ENCODE data around the gene COLEC12. TPM values are rescaled to one million over a fixed set of nuclear protein-coding genes. Genes with fewer than 3 reads are reported as not detected.

Gene COLEC12
- total and polyA plus RNA-seq, 9 donors: 0.78 to 20.7 (median 5.9) TPM

GRCh38 chr18:416930-417329 is 83.6 kb downstream of the COLEC12 start:
- WGBS, 3 donors: 89 to 94% (median 93%) methylated on average over 1 of the region's 1 CpG
- TF ChIP-seq, protein P1, sequence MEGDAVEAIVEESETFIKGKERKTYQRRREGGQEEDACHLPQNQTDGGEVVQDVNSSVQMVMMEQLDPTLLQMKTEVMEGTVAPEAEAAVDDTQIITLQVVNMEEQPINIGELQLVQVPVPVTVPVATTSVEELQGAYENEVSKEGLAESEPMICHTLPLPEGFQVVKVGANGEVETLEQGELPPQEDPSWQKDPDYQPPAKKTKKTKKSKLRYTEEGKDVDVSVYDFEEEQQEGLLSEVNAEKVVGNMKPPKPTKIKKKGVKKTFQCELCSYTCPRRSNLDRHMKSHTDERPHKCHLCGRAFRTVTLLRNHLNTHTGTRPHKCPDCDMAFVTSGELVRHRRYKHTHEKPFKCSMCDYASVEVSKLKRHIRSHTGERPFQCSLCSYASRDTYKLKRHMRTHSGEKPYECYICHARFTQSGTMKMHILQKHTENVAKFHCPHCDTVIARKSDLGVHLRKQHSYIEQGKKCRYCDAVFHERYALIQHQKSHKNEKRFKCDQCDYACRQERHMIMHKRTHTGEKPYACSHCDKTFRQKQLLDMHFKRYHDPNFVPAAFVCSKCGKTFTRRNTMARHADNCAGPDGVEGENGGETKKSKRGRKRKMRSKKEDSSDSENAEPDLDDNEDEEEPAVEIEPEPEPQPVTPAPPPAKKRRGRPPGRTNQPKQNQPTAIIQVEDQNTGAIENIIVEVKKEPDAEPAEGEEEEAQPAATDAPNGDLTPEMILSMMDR (IDR thresholded peaks at IDR 0.05): no peak
- TF ChIP-seq POLR2A (IDR thresholded peaks at IDR 0.05) (no peak), EP300 (IDR thresholded peaks at IDR 0.05) (no peak)
- DNase-seq: no peak
- no peaks in the 10 kb centered on the region for H3K27me3 ChIP-seq
- no peaks in the 10 kb centered on the region for H3K9me3 ChIP-seq
- no peak overlapping the region for H3K4me3 ChIP-seq
- intact Hi-C loops (cut with DNase I): no loop called here
- no peaks in the 10 kb centered on the region for H3K4me1 ChIP-seq (ENCODE audit: insufficient read depth)
- no peaks in the 10 kb centered on the region for H3K36me3 ChIP-seq
- no peak overlapping the region for H3K27ac ChIP-seq

DNA sequence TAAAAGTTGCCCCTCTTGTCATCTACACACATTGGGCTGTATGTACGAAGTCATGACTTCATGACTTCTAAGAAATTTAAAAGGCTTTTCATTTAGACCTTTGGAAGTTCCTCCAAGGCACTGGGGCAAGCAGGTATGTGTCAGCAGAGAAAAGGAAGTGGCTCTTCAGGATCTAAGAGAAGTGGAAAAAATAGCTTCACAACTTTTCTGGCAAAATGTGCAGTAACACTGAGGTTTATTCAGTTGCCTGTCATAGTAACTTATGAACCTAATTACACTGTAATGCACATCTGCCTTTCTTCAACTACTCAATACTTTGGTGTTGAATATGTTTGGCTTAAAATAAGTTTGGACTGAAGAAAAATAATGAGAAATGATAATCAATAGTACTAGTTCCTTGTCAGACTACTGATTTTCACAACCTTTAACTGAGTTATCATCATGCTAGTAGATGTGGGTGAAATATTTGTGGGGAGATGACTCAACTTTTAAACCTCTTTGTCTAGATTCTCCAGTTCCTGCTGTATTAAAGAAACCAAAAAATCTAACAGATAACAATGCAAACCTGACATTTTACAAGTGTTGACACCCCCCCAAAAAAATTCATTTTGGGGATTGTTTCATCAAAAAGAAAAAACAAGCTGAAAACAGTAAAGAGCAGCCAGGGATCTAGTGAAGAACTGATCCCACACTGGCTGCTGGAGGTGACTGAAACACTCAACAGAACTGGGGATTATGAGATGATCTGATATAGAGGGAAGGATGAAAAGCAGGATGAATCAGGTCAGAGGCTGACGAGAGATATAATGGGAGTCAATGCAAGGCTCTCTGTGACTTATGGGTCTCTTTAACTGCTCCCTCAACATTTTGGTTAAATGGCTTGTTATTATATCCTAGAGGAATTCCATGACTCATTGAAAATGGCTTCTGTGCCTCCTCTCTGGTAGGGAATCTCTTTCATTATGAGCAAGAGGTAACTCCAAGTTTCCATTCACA is 84.6 kb downstream of the COLEC12 start:
- Histone ChIP-seq H3K27ac (no peak overlapping the region), H3K4me3 (no peak overlapping the region), H3K4me1 (ENCODE audit: insufficient read depth) (no peaks in the 10 kb centered on the region), H3K27me3 (no peaks in the 10 kb centered on the region), H3K9me3 (no peaks in the 10 kb centered on the region), H3K36me3 (no peaks in the 10 kb centered on the region)
- TF ChIP-seq, protein P1 (IDR thresholded peaks at IDR 0.05): no peak
- no peak for TF ChIP-seq EP300 (IDR thresholded peaks at IDR 0.05)
- no peak for TF ChIP-seq POLR2A (IDR thresholded peaks at IDR 0.05)
- 86 to 88% (median 88%) methylated on average over 2 of the region's 2 CpGs for WGBS, 3 donors
- DNase-seq: no peak
- intact Hi-C loops (cut with DNase I): no loop called here

- Histone ChIP-seq H3K4me1 (ENCODE audit: insufficient read depth) (no peaks in the 10 kb centered on the region), H3K4me3 (no peak overlapping the region), H3K27ac (no peak overlapping the region), H3K36me3 (no peaks in the 10 kb centered on the region), H3K27me3 (no peaks in the 10 kb centered on the region), H3K9me3 (no peaks in the 10 kb centered on the region)
- WGBS, 3 donors: 78 to 82% (median 82%) methylated on average over 7 of the region's 7 CpGs
- intact Hi-C loops (cut with DNase I): no loop called here
- DNase-seq: no peak
- TF ChIP-seq, protein P1 (IDR thresholded peaks at IDR 0.05): no peak
- TF ChIP-seq EP300 (IDR thresholded peaks at IDR 0.05) (no peak), POLR2A (IDR thresholded peaks at IDR 0.05) (no peak)
These were observed 85.5 kb downstream of the COLEC12 start for GRCh38 chr18:415047-415446.

- H3K4me3 ChIP-seq: no peak overlapping the region
- intact Hi-C loops (cut with DNase I): no loop called here
These were observed 87.3 kb downstream of the COLEC12 start for GRCh38 chr18:413233-413632.

More at GRCh38 chr18:413233-413632, 87.3 kb downstream of the COLEC12 start:
- no peaks in the 10 kb centered on the region for H3K9me3 ChIP-seq
- no peak overlapping the region for H3K27ac ChIP-seq
- no peaks in the 10 kb centered on the region for H3K27me3 ChIP-seq
- H3K36me3 ChIP-seq: no peaks in the 10 kb centered on the region
- no peaks in the 10 kb centered on the region for H3K4me1 ChIP-seq (ENCODE audit: insufficient read depth)
- DNase-seq: no peak
- TF ChIP-seq, protein P1 (IDR thresholded peaks at IDR 0.05): no peak
- no peak for TF ChIP-seq EP300 (IDR thresholded peaks at IDR 0.05)
- no peak for TF ChIP-seq POLR2A (IDR thresholded peaks at IDR 0.05)
- 76 to 81% (median 77%) methylated on average over 3 of the region's 3 CpGs for WGBS, 3 donors
